SK-N-SH (cell line): ENCODE data around the gene POLN. TPM values are rescaled to one million over a fixed set of nuclear protein-coding genes. Genes with fewer than 3 reads are reported as not detected.

Experiments
- CTCF ChIA-PET: fragments of 300-600, 350-600 bp; formaldehyde crosslinking; extraction: SDS; loops from one replicate; lab custom pipeline; 2021; lab: Yijun Ruan, JAX
- POLR2A ChIA-PET: fragments of 350-600 bp; sonication (Branson Sonifier 250); formaldehyde crosslinking; extraction: SDS; loops from one replicate; lab custom pipeline; 2020; ENCODE audit warnings: antibody characterized with exemption, inconsistent platforms; lab: Yijun Ruan, JAX
- DNase-seq: peaks from one replicate; pipeline ENCODE4 v3.0.0; 2012
- H2AFZ ChIP-seq: fragments of 200-600 bp; sonication (generic); 2 replicates; pipeline ENCODE4 v1.8.1; 2016; ENCODE audit warnings: antibody characterized with exemption, mild to moderate bottlenecking, low read depth
- H3F3A ChIP-seq: fragments of 200-600 bp; sonication (generic); replicated peaks from 2 replicates; pipeline ENCODE3; 2016; ENCODE audit warnings: antibody characterized with exemption, mild to moderate bottlenecking; ENCODE audit not compliant: insufficient read depth
- H3K27ac ChIP-seq, 2 experiments: fragments of 200-500 bp in 1 of 2; fragments of 200-600 bp in 1 of 2; sonication (Bioruptor generic) in 1 of 2; sonication (generic), shearing (Covaris generic) in 1 of 2; 2 replicates each; pipeline versions ENCODE4 v1.5.1 to v1.6.1; 2014 to 2016; ENCODE audit warnings: low read depth in 2 of 2, inconsistent platforms in 1 of 2, low read length in 1 of 2, mild to moderate bottlenecking in 1 of 2, mixed read lengths in 1 of 2
- H3K27me3 ChIP-seq: fragments of 200-600 bp; sonication (generic), shearing (Covaris generic); 2 replicates; pipeline ENCODE4 v1.6.1; 2016; ENCODE audit warnings: mixed run types; ENCODE audit not compliant: insufficient read depth
- H3K36me3 ChIP-seq, 2 experiments: fragments of 200-500 bp in 1 of 2; fragments of 200-600 bp in 1 of 2; sonication (Bioruptor generic) in 1 of 2; sonication (generic) in 1 of 2; replicated peaks in 1 of 2; 2 replicates each; pipeline versions ENCODE3 to v1.5.1; 2014 to 2016; ENCODE audit warnings: low read length in 1 of 2, mild to moderate bottlenecking in 1 of 2; ENCODE audit not compliant: insufficient read depth in 2 of 2, control insufficient read depth in 1 of 2
- H3K4me1 ChIP-seq, 2 experiments: fragments of 200-500 bp in 1 of 2; fragments of 200-600 bp in 1 of 2; sonication (Bioruptor generic) in 1 of 2; sonication (generic), shearing (Covaris generic) in 1 of 2; 2 replicates each; pipeline versions ENCODE4 v1.5.1 to v1.6.1; 2014 to 2016; ENCODE audit warnings: low read depth in 1 of 2, low read length in 1 of 2, mixed run types in 1 of 2; ENCODE audit not compliant: insufficient read depth in 2 of 2, control insufficient read depth in 1 of 2
- H3K4me2 ChIP-seq: fragments of 200-600 bp; sonication (generic), shearing (Covaris generic); 2 replicates; pipeline ENCODE4 v1.6.1; 2017; ENCODE audit warnings: mixed run types
- H3K4me3 ChIP-seq, 2 experiments: fragments of 200-500 bp in 1 of 2; fragments of 200-600 bp in 1 of 2; sonication (Bioruptor generic) in 1 of 2; sonication (generic), shearing (Covaris generic) in 1 of 2; 2 replicates each; pipeline versions ENCODE4 v1.5.1 to v1.8.1; 2014 to 2016; ENCODE audit warnings: low read depth in 2 of 2, inconsistent platforms in 1 of 2, low read length in 1 of 2, mild to moderate bottlenecking in 1 of 2, mixed read lengths in 1 of 2, moderate library complexity in 1 of 2
- H3K79me2 ChIP-seq: fragments of 200-600 bp; sonication (generic); 2 replicates; pipeline ENCODE4 v1.8.1; 2017; ENCODE audit warnings: mild to moderate bottlenecking; ENCODE audit not compliant: insufficient read depth
- H3K9ac ChIP-seq: fragments of 200-600 bp; sonication (generic); 2 replicates; pipeline ENCODE4 v1.6.1; 2017; ENCODE audit warnings: mixed run types
- H3K9me2 ChIP-seq: fragments of 200-600 bp; sonication (generic); 2 replicates; pipeline ENCODE4 v1.6.1; 2017; ENCODE audit warnings: mixed run types
- H3K9me3 ChIP-seq: fragments of 200-600 bp; sonication (generic); 2 replicates; pipeline ENCODE4 v1.6.1; 2017; ENCODE audit warnings: mixed run types, mild to moderate bottlenecking, moderate library complexity
- H4K20me1 ChIP-seq: fragments of 200-600 bp; sonication (generic); 2 replicates; pipeline ENCODE4 v1.6.1; 2017; ENCODE audit warnings: mild to moderate bottlenecking, mixed run types; ENCODE audit not compliant: insufficient read depth
- CTCF ChIP-seq: fragments of 200-600 bp; sonication (generic); IDR thresholded peaks from 2 replicates; pipeline ENCODE4 v1.6.1; 2017; ENCODE audit warnings: antibody characterized with exemption, mild to moderate bottlenecking, moderate library complexity
- ELF1 ChIP-seq: IDR thresholded peaks from 2 replicates; pipeline ENCODE4 v1.4.0; 2012
- FOSL2 ChIP-seq: IDR thresholded peaks from 2 replicates; pipeline ENCODE4 v1.4.0; 2012; ENCODE audit warnings: low read depth, mild to moderate bottlenecking, moderate library complexity, borderline replicate concordance
- JUND ChIP-seq: IDR thresholded peaks from 2 replicates; pipeline ENCODE4 v1.4.0; 2012
- RCOR1 ChIP-seq: fragments of 150-350 bp; IDR thresholded peaks from 2 replicates; pipeline ENCODE4 v1.6.1; 2017; ENCODE audit warnings: antibody characterized with exemption, low read length
- TAF1 ChIP-seq: IDR thresholded peaks from 2 replicates; pipeline ENCODE4 v1.6.1; 2012; ENCODE audit warnings: low read depth, mild to moderate bottlenecking, low read length, moderate library complexity, borderline replicate concordance
- TCF12 ChIP-seq: IDR thresholded peaks from 2 replicates; pipeline ENCODE4 v1.4.0; 2012
- TEAD4 ChIP-seq: IDR thresholded peaks from 2 replicates; pipeline ENCODE4 v1.4.0; 2012; ENCODE audit warnings: mild to moderate bottlenecking, borderline replicate concordance; ENCODE audit not compliant: insufficient read depth
- USF2 ChIP-seq: fragments of 150-350 bp; IDR thresholded peaks from 2 replicates; pipeline ENCODE4 v1.6.1; 2017; ENCODE audit warnings: antibody characterized with exemption, low read length, low read depth, borderline replicate concordance
- YY1 ChIP-seq: IDR thresholded peaks from 2 replicates; pipeline ENCODE4 v1.4.0; 2012; ENCODE audit warnings: low read depth, mild to moderate bottlenecking
- WGBS: methylation state at CpG from one replicate; pipeline ENCODE4 v1.1.6; 2017; ENCODE audit warnings: low lambda C conversion rate; 5-methylcytosine and 5-hydroxymethylcytosine counted together
- polyA plus RNA-seq, 3 experiments: library from polyadenylated mRNA; depleted of rRNA; stranded (reverse); fragments of >200 nt; gene quantifications; 2 replicates each; pipeline ENCODE4 v1.2.3, GENCODE V29; 2012

Gene POLN
- polyA plus RNA-seq, 1 of the 3 experiments (the other 2 are of a cell fraction) = 0.67 TPM

DNA sequence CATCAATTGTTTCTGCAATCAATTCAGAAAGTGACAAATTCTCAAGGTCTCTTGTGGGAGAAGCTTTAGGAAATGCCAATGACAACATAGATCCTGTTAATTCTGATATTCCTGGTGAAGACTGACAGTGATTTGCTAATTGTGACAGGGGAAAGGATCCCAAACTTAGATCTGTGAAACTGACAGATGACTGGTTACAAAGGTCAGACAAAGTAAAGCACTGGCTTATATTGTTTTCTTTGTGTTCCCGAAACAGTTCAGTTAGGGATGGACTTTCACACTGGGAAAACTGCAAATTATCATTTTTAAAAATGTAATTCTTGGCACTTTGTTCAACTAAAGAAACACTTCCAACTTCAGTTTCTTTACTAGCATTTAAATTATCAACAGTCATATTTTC, 152.7 kb downstream of the POLN start:
- Histone ChIP-seq H3K79me2 (no peaks in the 10 kb centered on the region), H3K4me1 (no peaks in the 10 kb centered on the region), H3K36me3 (no peaks in the 10 kb centered on the region), H2AFZ (no peak overlapping the region), H3K9ac (no peak overlapping the region), H3K9me3 (no peaks in the 10 kb centered on the region), H3K27me3 (no peaks in the 10 kb centered on the region)
- ChIA-PET POLR2A (no interaction called here), CTCF (interaction anchor here (1.0 kb wide), 1 partner anchor 168 kb away, joined by 3 read pairs; no protein-coding TSS in a partner anchor)
- no peak for TF ChIP-seq JUND
- no peak for TF ChIP-seq YY1
- TF ChIP-seq RCOR1 = no peak
- no peak for TF ChIP-seq TAF1
- no peak for TF ChIP-seq USF2
- TF ChIP-seq FOSL2 = no peak
- no peak for TF ChIP-seq CTCF
- TF ChIP-seq, all 33 proteins: peak for 0
- 71% methylated on average over 1 of the region's 1 CpG for WGBS
- no peak overlapping the region for H3K27ac ChIP-seq
- no peaks in the 10 kb centered on the region for H4K20me1 ChIP-seq
- no peaks in the 10 kb centered on the region for H3F3A ChIP-seq
- H3K4me2 ChIP-seq = no peak overlapping the region
- no peak for DNase-seq
- no peaks in the 10 kb centered on the region for H3K9me2 ChIP-seq
- H3K4me3 ChIP-seq = no peak overlapping the region

GRCh38 chr4:2087170-2087569, 154.8 kb downstream of the POLN start:
- ChIA-PET POLR2A (no interaction called here), CTCF (interaction anchor here (0.6 kb wide), 1 partner anchor 539 kb away, joined by 3 read pairs; no protein-coding TSS in a partner anchor)
- Histone ChIP-seq H3K36me3 (no peaks in the 10 kb centered on the region), H3F3A (no peaks in the 10 kb centered on the region), H3K9me2 (no peaks in the 10 kb centered on the region), H3K9me3 (no peaks in the 10 kb centered on the region), H3K4me2 (no peak overlapping the region), H3K9ac (no peak overlapping the region), H4K20me1 (no peaks in the 10 kb centered on the region), H3K27ac (no peak overlapping the region), H3K4me1 (no peaks in the 10 kb centered on the region), H3K79me2 (no peaks in the 10 kb centered on the region), H2AFZ (no peak overlapping the region), H3K4me3 (no peak overlapping the region), H3K27me3 (no peaks in the 10 kb centered on the region)
- DNase-seq = no peak
- TF ChIP-seq CTCF = no peak; the same call in 1 of the 2 replicates
- no peak for TF ChIP-seq ELF1
- no peak for TF ChIP-seq TCF12
- no peak for TF ChIP-seq JUND
- no peak for TF ChIP-seq TEAD4
